GM10847 (cell line): ENCODE data around the gene EIF1AD.

Experiments used
- POLR2A ChIP-seq: IDR thresholded peaks from 2 replicates; pipeline ENCODE4 v1.6.1; 2011; ENCODE audit not compliant: insufficient read length; ENCODE audit errors: extremely low read depth

EIF1AD gene

DNA sequence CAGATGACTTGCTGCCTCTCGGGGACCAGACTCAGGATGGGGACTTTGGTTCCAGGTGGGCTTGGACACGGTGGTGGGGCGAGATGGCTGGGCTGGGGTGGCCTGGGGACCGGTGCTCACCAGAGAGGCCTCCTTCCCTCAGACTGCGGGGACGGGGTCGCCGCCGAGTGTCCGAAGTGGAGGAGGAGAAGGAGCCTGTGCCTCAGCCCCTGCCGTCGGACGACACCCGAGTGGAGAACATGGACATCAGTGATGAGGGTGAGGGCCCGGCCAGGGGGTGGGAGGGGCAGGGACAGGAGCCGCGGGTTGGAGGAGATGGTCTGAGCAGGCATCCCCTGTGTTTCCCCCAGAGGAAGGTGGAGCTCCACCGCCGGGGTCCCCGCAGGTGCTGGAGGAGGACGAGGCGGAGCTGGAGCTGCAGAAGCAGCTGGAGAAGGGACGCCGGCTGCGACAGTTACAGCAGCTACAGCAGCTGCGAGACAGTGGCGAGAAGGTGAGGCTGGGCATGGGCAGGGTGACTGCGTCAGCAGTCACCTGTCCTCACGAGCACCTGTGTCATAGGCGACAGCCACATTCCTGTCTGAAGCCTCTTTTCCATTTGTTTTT is 34.5 kb downstream of the EIF1AD start:
- no peak for TF ChIP-seq POLR2A

DNA sequence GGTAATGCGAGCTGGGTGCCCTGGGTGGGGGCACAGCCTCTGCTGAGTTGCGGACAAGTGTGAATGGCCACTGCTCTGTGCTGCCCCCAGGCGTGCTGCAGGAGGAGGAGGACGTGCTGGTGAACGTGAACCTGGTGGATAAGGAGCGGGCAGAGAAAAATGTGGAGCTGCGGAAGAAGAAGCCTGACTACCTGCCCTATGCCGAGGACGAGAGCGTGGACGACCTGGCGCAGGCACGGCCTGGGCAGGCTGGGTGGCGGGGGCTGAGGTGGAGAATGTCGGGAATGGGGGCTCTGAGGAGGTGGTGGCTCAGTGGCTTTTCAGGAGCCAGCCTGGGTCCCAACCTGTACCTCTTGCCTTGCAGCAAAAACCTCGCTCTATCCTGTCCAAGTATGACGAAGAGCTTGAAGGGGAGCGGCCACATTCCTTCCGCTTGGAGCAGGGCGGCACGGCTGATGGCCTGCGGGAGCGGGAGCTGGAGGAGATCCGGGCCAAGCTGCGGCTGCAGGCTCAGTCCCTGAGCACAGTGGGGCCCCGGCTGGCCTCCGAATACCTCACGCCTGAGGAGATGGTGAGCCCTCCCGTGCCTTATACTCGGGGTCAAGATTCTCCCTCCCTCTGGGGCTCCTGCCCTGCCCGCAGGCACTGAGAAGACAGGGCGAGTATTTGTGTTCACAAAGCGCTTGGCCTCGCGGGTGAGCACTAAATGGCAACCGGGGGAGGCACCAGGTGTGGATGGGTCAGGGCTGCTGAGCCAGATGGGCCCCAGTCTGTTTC is 35.8 kb downstream of the EIF1AD start:
- no peak for TF ChIP-seq POLR2A

DNA sequence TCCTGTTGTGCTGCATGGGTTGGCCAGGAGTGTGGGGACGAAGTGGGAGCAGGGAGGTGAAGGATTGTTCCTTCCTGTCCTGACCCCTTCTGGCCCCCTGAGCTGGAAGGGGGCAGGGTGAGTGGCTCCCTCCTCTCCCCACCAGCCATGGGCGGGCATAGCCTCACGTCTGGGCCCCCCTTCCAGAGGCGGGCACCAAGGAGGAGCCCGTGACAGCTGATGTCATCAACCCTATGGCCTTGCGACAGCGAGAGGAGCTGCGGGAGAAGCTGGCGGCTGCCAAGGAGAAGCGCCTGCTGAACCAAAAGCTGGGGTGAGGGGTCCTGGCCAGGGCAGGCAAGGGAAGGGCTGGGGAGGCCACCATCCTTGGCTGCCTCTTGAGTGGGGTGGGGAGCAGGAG is 37.1 kb downstream of the EIF1AD start:
- TF ChIP-seq POLR2A = no peak

DNA sequence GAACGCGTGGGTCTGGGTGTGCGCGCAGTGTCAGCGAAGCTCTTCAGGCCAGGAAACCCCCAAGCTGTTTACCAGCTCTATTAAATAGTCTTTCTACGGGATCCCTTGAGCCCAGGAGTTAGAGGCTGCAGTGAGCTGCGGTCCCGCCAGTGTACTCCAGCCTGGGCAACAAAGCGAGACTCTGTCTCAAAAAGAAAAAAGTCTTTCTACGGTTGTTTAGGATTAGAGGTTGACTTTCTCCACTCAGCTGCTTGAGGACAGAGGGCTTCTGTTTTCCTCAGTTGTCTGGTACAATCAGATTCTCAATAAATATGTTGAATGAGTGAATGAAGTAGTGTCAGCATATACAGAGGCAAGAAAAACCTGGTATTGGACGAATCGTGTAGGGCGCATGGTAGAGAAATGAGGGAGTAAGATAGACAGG is 39.8 kb downstream of the EIF1AD start:
- no peak for TF ChIP-seq POLR2A

DNA sequence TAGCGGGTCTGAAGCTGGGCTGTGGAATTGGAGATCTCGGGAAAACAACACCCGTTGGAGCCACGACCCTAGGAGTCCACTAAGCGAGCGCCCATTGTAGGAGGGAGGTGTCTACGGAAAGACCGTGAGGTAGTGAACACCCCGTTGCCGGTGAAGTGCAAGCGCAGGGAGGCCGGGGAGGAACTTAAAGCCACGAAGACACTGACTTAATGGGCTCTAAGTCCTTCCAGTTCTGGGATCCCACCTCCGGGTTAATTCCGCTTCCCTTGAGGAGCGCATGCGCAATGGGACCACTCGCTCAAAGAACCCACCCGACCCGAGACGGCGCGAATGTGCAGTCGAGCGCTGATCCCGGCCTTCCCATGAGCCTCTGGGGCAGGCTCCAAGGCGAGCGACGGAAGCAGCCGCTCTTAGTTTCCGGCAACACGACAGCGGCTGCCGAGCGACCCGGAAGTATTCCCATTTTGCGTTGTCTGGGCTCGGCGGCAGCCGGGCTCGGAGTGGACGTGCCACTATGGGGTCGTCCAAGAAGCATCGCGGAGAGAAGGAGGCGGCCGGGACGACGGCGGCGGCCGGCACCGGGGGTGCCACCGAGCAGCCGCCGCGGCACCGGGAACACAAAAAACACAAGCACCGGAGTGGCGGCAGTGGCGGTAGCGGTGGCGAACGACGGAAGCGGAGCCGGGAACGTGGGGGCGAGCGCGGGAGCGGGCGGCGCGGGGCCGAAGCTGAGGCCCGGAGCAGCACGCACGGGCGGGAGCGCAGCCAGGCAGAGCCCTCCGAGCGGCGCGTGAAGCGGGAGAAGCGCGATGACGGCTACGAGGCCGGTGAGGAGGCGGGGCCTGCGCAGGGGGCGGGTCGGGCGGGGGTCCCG is 40.5 kb downstream of the EIF1AD start, which contains the start of gene SART1:
SART1 (plus strand) TSS at position 468 of the 874 bp plus-strand sequence; CDS start at position 515, 47 bp downstream.
- peak; percentile 88 for TF ChIP-seq POLR2A

DNA sequence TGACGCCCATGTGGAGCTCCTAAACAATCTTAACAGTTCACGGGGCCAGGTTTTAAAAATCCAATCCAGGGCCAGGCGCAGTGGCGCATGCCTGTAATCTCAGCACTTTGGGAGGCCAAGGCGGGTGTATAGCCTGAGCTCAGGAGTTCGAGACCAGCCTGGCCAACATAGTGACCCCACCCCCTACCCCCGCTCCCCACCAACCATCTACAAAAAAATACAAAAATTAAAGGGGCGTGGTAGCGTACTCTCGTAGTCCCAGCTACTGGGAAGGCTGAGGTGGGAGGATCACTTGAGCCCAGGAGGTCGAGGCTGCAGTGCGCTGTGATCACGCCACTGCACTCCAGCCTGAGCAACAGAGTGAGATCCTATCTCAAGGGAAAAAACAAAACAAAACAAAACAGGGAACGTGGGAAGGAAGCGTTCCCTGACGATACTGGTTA is 41.1 kb downstream of the EIF1AD start:
- TF ChIP-seq POLR2A = no peak

DNA sequence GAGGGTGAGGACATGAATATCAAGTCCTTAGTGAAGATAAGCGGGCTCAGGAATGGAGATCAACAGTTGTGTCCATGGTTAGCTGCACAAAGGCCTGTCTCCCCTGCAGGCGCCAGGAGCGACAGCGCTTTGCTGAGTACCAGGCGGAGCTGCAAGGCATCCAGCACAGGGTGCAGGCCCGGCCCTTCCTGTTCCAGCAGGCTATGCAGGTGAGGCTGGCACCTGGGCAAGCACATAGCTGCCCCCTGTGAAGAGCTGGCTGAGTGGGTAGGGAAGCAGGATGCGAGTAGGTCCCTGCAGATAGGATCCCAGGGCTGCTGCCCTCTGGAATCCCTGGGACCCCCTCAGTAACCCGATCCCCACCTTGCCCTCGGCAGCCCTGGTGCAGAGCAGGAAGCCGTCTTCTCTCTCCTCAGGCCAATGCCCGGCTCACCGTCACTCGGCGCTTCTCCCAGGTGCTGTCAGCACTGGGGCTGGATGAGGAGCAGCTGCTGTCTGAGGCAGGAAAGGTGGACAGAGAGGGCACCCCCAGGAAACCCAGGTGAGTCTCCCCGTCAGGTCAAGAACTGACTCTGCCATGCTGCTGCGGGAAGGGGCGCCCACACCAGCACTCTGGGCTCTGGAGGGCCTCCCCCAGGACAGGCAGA is 43.1 kb downstream of the EIF1AD start:
- no peak for TF ChIP-seq POLR2A

DNA sequence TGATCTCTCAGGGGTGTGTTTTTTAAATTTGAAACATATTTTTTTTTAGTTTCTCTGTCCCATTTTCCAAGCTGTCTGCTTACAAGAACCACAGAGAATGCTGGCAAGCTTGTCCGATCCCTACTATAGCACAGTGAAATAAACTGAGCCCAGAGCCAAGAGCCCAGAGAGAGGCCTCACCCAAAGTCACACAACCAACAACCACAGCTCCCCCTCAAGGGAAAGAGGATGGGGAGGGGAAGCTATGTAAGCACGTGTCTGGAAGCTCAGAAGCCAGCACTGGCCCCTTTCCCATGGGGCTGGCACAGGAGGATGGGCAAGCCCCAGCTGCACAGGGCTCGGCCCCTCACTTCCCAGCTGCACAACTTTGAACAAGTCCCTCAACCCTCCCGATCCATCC is 43.7 kb downstream of the EIF1AD start:
- no peak for TF ChIP-seq POLR2A

DNA sequence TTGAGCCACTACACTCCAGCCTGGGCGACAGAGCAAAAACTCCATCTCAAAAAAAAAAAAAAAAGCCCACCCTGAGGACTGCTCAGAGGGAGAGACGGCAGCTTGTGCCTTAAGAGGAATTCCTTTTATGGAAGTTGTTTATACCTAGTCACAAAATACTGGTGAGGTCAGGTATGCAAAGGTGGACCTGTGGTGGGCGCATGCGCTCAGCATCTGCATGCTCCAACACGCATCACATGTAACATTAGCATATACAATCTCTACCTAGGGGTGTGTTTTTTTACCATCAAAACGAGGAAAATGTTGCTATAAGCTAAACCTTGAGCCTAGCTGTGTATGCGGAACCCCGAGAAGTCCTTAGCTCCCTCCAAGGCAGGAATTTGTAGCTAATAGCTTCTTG is 47.2 kb downstream of the EIF1AD start:
- TF ChIP-seq POLR2A = no peak

DNA sequence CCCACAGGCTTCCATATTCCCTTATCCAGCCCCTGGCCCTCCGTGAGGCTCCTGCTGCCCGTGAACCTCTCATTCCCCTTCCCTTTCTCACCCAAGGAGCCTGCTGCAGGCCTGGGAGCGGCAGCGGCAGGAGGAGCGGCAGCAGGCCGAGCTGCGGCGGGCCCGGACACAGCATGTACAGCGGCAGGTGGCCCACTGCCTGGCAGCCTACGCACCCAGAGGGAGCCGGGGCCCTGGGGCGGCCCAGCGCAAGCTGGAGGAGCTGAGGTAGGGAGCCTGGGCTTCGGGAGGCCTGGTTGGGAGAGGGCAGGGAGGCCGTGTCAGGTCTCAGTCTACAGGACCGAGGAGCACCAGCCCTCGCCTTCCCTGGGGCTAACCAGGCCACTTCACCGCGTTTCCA is 48.5 kb downstream of the EIF1AD start:
- TF ChIP-seq POLR2A = no peak

DNA sequence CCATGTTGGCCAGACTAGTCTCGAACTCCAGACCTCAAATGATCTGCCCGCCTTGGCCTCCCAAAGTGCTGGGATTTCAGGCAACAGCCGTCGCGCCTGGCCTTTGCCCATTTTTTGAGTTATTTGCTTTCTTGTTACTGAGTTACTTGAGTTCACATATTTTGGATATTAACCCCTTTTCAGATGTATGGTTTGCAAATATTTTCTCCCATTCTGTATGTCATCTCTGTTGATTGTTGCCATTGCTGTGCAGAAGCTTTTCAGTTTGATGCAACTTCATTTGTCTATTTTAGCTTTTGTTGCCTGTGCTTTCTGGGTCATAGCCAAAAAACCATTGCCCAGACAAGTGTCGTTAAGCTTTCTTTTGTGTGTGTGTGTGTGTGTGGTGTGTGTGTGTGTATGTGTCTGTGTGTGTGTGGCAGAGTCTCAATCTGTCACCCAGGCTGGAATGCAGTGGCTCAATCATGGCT is 49.9 kb downstream of the EIF1AD start:
- TF ChIP-seq POLR2A = no peak

DNA sequence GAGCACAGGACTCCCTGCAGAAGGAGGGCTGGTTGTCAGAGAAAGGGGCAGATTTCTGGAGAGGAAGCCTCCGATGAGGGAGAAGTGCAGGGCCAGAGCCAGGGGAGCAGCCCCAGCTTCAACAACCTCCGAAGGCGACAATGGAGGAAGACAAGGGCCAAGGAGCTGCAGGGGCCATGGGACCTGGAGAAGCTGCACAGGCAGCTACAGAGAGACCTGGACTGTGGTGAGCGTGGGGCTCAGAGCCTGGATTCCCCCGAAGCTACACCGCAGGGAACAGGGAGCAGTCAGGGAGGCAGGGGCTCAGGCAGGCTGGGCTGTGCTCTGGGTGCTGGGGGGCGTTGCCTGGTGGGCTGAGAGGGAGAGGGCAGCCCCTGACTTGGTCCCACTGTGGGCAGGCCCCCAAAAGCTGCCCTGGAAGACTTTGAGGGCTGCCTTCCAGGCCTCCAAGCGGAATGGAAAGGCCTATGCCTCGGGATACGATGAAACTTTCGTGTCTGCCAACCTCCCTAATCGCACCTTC is 54.3 kb downstream of the EIF1AD start:
- no peak for TF ChIP-seq POLR2A

DNA sequence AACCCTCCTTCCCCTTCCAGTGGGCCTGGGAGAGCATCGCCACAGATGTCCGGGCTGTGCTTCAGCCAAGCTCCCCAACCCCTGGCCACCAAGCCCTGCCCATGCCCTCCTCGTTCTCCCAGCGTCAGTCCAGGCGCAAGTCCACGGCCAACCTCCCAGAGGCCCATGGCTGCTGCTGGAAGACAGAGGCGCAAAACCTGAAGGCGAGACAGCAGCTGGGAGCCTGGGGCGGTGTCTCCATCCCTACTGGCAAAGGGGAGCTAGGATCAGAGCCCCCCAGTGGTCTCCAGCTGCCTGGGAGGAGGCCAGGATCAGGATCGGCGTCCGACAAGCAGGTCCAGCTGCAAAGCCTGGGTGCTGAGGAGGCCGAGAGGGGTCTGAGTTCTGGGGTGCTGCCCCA is 54.8 kb downstream of the EIF1AD start:
- TF ChIP-seq POLR2A = no peak

DNA sequence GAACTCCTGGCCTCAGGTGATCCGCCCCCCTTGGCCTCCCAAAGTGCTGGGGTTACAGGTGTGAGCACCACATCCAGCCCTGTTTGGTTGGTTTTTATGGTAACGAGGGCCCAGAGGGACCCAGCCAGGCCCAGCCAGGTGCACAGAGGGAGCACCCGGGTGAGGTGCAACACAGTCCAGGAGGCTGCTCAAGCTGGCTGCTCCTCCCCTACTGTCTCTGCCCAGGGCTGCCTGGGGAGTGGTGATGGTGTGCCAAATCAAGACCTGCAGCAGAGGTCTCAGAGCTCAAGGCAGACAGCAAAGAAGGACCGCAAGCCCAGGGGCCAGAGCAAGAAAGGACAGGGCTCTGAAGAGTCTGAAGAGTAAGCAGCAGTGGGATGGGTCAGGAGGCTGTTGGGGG is 55.3 kb downstream of the EIF1AD start:
- TF ChIP-seq POLR2A = no peak
